ENCODE data around the gene TSC22D1.
"Not testable (repeated sequence)": the region's sequence is repeated elsewhere in the genome, so short reads cannot be mapped to it uniquely, and the experiment has no call there.

Gene TSC22D1

GRCh38 chr13:44509853-44510252, 66.3 kb downstream of the TSC22D1 start:
- H3K4me3 ChIP-seq, H3K27ac ChIP-seq: not testable (repeated sequence)

- Histone ChIP-seq H3K4me3 (no peak overlapping the region), H3K27ac (no peak overlapping the region)
Measured at GRCh38 chr13:44508562-44509077, 67.5 kb downstream of the TSC22D1 start.

- H3K27ac ChIP-seq, result no peak overlapping the region
- H3K4me3 ChIP-seq, result no peak overlapping the region
Measured at GRCh38 chr13:44507639-44508038, 68.5 kb downstream of the TSC22D1 start.

GRCh38 chr13:44506719-44507118, 69.4 kb downstream of the TSC22D1 start:
- Histone ChIP-seq H3K27ac (no peak overlapping the region), H3K4me3 (no peak overlapping the region)

GRCh38 chr13:44506251-44506650, 69.9 kb downstream of the TSC22D1 start:
- Histone ChIP-seq H3K4me3 (no peak overlapping the region), H3K27ac (no peak overlapping the region)

- Histone ChIP-seq H3K4me3 (no peak overlapping the region), H3K27ac (no peak overlapping the region)
Measured at GRCh38 chr13:44504116-44504515, 72.0 kb downstream of the TSC22D1 start.

GRCh38 chr13:44498969-44499368, 77.2 kb downstream of the TSC22D1 start:
- H3K4me3 ChIP-seq, result no peak overlapping the region
- no peak overlapping the region for H3K27ac ChIP-seq

- Histone ChIP-seq H3K27ac (no peak overlapping the region), H3K4me3 (no peak overlapping the region)
Measured at GRCh38 chr13:44498502-44498901, 77.6 kb downstream of the TSC22D1 start.

- Histone ChIP-seq H3K4me3 (no peak overlapping the region), H3K27ac (no peak overlapping the region)
Measured at GRCh38 chr13:44497801-44498200, 78.3 kb downstream of the TSC22D1 start.

GRCh38 chr13:44493213-44493812, 82.8 kb downstream of the TSC22D1 start:
- Histone ChIP-seq H3K27ac (no peak overlapping the region), H3K4me3 (no peak overlapping the region)

- Histone ChIP-seq H3K4me3 (no peak overlapping the region), H3K27ac (no peak overlapping the region)
Measured at GRCh38 chr13:44489751-44490150, 86.4 kb downstream of the TSC22D1 start.

- no peak overlapping the region for H3K4me3 ChIP-seq
- no peak overlapping the region for H3K27ac ChIP-seq
Measured at GRCh38 chr13:44487989-44488388, 88.1 kb downstream of the TSC22D1 start.

GRCh38 chr13:44484562-44485138, 91.5 kb downstream of the TSC22D1 start:
- Histone ChIP-seq H3K4me3 (no peak overlapping the region), H3K27ac (no peak overlapping the region)

- H3K27ac ChIP-seq, result no peak overlapping the region
- no peak overlapping the region for H3K4me3 ChIP-seq
Measured at GRCh38 chr13:44474122-44474910, 101.8 kb downstream of the TSC22D1 start.

- Histone ChIP-seq H3K27ac (no peak overlapping the region), H3K4me3 (no peak overlapping the region)
Measured at GRCh38 chr13:44471686-44472085, 104.4 kb downstream of the TSC22D1 start.

GRCh38 chr13:44470638-44471562, 105.2 kb downstream of the TSC22D1 start:
- no peak overlapping the region for H3K4me3 ChIP-seq
- no peak overlapping the region for H3K27ac ChIP-seq

GRCh38 chr13:44468874-44469273, 107.3 kb downstream of the TSC22D1 start:
- H3K27ac ChIP-seq, result no peak overlapping the region
- H3K4me3 ChIP-seq, result no peak overlapping the region

GRCh38 chr13:44465318-44465717, 110.8 kb downstream of the TSC22D1 start:
- no peak overlapping the region for H3K27ac ChIP-seq
- H3K4me3 ChIP-seq, result no peak overlapping the region

- H3K27ac ChIP-seq, result no peak overlapping the region
- H3K4me3 ChIP-seq, result no peak overlapping the region
Measured at GRCh38 chr13:44464471-44464870, 111.7 kb downstream of the TSC22D1 start.

GRCh38 chr13:44463759-44464158, 112.4 kb downstream of the TSC22D1 start:
- Histone ChIP-seq H3K4me3 (no peak overlapping the region), H3K27ac (no peak overlapping the region)

Measured in skin epidermis (tissue), 12 donors.